SHP77 (cell line): ENCODE results near the gene KLF9.

ENCODE experiments used
- DNase-seq, 2 experiments: peaks; one replicate each; lab custom pipeline; 2025; lab: John Stamatoyannopoulos, UW

Gene KLF9

DNA sequence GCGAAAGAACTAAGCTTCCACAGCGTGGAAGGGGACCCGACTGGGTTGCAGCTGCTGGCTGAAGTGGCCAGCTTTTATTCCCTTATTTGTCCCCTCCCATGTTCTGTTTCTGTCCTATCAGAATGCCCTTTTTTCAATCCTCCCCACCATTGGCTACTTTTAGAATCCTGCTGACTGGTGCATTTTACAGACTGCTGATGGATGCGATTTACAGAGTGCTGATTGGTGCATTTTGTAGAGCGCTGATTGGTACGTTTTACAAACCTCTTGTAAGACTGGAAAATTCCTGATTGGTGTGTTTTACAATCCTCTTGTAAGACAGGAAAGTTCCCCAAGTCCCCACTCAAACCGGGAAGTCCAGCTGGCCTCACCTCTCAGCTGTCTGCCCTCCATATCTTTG is 50.7 kb downstream of the KLF9 start:
- no peak for DNase-seq

DNA sequence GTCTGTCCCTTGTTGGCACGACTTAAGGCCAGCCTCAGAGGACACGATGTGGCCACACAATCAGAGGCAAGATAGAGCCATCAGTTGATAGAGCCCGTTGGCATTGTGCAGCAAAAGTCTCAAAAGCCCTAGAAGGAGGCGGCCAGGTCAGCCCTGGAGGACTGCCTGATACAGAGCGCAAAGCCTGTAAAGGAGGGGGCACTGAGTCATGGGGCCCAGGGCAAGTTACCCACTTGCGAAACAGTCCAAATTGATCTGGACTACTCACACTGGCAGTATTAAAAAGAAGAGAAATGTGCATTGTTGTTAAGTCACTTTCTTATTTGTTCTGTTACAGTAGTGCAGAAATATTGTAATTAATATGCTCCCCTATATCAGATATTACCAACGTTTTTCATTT is 51.5 kb downstream of the KLF9 start:
- no peak for DNase-seq

DNA sequence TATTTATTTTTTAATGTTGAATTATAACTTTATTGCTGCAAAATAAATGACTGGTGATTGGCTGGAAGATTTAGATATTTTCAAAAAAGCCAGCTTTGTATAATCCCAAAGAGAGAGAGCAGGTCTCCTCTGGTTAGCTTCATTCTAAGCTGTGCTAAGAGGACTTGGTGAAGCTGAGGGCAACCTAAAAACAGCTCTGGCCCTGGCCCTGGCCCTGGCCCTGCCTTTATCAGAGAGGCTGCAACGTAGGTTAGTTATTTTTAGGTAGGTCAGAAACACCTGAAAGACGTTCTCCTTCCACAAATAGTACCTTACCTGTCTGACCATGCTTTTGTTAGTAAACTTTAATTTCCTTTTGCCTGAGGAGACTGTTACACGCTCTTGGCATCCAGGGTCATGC is 58.7 kb downstream of the KLF9 start:
- DNase-seq, result no peak

DNA sequence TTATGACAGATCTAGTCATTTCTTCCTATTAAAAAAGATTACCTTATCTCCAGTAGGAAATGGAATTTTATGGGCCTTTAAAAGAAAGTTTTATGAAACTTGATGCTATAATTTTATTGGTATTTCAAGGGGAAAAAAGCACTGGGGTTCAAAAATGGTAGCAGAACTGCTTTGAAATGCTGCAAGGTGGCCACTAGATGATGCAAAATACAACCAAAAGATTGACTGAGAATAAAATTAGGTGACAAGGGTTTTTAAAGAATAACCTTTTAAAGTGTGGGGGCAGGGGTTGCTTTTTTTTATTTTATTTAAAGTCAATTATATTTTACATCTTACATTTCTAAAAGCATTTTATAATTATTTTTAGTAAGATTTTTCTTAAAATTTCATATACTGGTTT is 61.7 kb downstream of the KLF9 start:
- DNase-seq, result no peak

DNA sequence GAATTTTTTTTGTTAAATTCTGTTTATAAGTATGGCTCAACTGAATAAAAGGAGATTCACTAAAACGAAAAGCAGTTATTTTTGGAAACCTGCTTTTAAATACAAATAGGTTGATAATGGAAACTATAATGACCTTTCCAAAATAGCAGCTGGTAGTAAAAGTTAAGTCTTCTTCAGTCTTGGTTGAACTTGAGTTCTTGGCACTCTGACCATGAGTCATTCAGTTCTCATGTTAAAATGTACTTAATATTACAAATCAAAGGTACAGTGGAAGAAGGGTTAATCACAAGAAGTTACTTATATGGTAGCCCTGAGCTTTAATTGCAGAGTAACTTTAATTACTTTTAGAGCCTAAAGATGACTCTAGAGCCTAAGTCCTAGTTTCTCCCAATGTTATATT is 62.1 kb downstream of the KLF9 start:
- no peak for DNase-seq

DNA sequence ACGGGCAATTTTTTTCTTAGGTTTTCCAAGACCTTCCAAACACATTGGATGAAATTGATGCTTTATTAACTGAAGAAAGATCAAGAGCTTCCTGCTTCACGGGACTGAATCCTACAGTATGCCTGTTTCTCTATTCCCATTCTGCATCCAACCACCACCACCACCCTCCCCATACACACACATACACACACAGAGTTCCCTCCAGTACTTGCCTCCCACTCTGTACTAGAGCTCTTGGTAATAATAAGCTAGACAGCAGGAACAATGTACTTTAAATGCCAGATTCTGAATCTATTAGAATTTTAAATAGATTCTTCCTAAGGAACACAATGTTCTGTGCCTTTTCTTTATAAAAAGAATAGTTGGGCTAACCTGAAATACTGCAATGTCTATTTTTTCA is 67.4 kb downstream of the KLF9 start:
- DNase-seq, result no peak

DNA sequence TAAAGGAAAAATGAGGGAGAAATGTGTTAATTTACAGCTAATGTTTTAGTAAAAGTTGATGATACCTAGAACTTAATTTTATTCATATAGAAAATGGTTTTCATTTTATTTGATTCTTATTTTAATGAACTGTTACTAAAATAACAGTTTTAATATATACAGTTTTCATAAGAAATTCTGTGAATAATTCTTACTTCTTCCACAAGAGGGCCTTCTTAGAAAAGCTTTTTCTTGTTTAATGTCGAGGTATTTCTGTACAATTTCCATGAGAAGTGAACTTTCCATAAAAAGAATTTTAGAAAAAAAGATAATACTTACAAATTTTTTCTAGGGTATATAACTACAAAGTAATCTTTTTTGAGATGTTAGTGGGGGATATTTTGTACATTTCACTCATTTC is 73.9 kb downstream of the KLF9 start:
- no peak for DNase-seq
